RWPE1 (cell line): ENCODE measurements around the gene AP3D1.

Experiments used
- CTCF ChIA-PET: fragments of 350-600 bp; sonication (Branson Sonifier 250); formaldehyde crosslinking; extraction: SDS; loops from one replicate; lab custom pipeline; 2021; lab: Yijun Ruan, JAX
- POLR2A ChIA-PET: fragments of 400-600 bp; formaldehyde crosslinking; extraction: SDS; loops from one replicate; lab custom pipeline; 2020; ENCODE audit warnings: antibody characterized with exemption; ENCODE audit not compliant: low non-redundant PET; lab: Yijun Ruan, JAX
- DNase-seq: peaks from one replicate; pipeline ENCODE4 v3.0.0; 2012; ENCODE audit warnings: low spot score
- H3K27ac ChIP-seq: fragments of 450-650 bp; 2 replicates; pipeline ENCODE4 v1.5.1; 2017
- TF ChIP-seq, protein P1 (sequence below): fragments of 450-650 bp; conservative IDR thresholded peaks from 2 replicates; pipeline ENCODE4 v1.5.1; 2017; ENCODE audit warnings: low read depth, mild to moderate bottlenecking

Gene AP3D1

DNA sequence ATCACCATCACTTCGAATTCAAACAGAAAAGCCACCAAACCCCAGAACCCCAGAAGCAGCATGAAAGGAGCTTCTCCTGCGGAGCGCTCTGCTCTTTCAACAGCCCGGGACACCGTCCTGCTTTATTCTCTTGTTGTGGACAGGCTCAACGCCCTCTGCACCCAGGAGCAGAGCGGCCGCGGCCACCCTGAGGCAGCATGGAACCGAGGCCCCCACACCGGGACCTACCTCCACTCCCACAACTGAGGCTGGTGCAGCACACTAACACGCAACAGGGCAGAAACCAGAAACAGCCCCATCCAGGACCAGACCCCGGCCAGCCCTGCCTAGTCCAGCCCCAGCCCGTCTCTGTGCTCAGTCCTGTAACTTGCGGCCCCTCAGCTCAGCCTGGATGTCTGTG, 7.2 kb downstream of the AP3D1 start:
- 0 out of 2 replicates have a peak overlapping the region, but pooled peaks have one; percentile 7 for H3K27ac ChIP-seq
- DNase-seq = no peak
- CTCF ChIA-PET = no interaction called here
- TF ChIP-seq, protein P1, sequence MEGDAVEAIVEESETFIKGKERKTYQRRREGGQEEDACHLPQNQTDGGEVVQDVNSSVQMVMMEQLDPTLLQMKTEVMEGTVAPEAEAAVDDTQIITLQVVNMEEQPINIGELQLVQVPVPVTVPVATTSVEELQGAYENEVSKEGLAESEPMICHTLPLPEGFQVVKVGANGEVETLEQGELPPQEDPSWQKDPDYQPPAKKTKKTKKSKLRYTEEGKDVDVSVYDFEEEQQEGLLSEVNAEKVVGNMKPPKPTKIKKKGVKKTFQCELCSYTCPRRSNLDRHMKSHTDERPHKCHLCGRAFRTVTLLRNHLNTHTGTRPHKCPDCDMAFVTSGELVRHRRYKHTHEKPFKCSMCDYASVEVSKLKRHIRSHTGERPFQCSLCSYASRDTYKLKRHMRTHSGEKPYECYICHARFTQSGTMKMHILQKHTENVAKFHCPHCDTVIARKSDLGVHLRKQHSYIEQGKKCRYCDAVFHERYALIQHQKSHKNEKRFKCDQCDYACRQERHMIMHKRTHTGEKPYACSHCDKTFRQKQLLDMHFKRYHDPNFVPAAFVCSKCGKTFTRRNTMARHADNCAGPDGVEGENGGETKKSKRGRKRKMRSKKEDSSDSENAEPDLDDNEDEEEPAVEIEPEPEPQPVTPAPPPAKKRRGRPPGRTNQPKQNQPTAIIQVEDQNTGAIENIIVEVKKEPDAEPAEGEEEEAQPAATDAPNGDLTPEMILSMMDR = no peak
- POLR2A ChIA-PET = no interaction called here

DNA sequence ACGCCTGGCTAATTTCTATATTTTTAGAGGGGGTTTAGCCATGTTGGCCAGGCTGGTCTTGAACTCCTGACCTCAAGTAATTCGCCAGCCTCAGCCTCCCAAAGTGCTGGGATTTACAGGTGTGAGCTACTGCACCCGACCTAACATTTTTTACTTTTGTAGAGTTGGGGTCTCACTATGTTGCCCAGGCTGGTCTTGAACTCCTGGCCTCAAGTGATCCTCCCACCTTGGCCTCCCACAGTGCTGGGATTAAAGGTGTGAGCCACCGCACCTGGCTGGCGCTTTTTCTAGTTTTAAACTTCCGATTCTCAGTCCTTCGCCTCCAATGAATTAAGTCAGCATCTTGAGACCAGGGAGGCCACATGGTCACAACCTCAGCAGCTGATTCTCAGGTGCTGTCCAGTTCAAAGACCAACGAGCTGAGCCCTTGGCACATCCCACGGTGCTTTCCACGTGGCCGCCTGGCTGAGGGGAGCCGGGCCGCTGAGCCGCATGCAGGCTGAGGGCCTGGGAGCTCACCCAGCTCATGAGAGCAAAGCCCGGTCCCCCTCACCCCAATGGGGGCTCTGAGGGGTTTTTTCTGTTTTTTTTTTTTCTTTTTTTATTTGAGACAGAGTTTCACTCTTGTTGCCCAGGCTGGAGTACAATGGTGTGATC, 9.1 kb downstream of the AP3D1 start:
- ChIA-PET POLR2A (interaction anchor here (0.6 kb wide), 1 partner anchor 118 kb away, joined by 3 read pairs; no protein-coding TSS in a partner anchor), CTCF (interaction anchor here (0.6 kb wide), 2 partner anchors 17 to 1631 kb away, joined by 3 to 7 read pairs; no protein-coding TSS in a partner anchor)
- TF ChIP-seq, protein P1 = no peak

DNA sequence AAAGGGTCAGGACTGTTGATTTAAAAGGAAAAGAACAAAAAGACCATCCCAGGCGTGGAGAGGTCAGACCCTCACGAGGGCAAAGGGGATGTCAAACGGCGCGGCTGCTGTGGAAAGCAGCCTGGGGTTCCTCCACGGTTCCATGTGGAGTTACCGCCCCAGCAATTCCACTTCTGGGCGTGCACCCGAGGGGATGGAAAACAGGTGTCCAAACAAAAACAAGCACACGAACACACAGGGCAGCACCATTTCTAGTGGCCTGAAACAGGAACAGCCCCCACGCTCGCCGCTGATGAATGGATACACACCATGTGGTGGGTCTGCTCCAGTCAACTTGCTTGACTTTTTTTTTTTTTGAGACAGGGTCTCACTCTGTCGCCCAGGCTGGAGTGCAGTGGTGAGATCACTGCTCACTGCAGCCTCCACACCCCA, 11.2 kb downstream of the AP3D1 start:
- CTCF ChIA-PET = interaction anchor here (0.6 to 0.9 kb wide), 3 partner anchors 12 to 210 kb away, joined by 3 to 5 read pairs (median 4); no protein-coding TSS in a partner anchor
- TF ChIP-seq, protein P1 = no peak
- H3K27ac ChIP-seq = peak overlapping the region; percentile 32; the same call in 1 of the 2 replicates
- no peak for DNase-seq
- POLR2A ChIA-PET = no interaction called here

More for the DNA sequence above, 9.1 kb downstream of the AP3D1 start:
- 0 out of 2 replicates have a peak overlapping the region, but pooled peaks have one; percentile 8 for H3K27ac ChIP-seq
- no peak for DNase-seq

DNA sequence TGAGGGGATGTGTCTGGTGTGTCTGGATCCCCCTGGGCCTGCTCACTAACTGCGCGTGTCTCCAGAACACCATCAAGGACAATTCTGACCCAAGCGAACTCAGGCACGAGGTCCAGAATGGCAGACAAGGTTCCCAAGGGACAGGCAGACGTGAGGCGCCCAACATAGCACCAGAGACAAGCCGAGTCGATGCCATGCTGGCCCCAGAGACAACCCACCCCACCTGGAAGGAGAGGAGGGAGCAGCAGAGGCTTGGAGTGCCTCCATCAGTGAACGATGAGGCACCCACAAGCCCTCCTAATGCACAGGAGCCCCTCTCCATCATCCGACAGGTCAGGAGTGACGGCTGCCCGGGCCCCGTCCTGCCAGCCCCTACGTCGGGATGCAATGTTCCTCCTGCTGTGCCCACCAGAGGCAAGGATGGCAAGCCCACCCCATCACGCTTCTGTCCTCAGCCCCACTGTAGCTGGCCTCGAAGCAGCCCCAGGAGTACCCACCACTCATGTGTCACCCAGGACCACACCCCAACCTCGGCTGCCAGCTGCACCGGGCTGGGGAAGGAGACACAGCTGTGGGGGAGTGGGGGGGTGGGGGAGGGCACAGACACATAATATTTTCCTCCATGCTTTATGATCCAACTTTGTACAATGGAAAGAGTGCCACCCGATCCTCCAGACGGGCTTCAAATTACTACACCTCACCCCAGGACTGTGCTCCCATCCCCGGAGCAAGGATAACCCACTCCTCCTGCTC, 11.8 kb downstream of the AP3D1 start:
- ChIA-PET CTCF (interaction anchor here (0.6 kb wide), 1 partner anchor 146 kb away, joined by 5 read pairs; no protein-coding TSS in a partner anchor), POLR2A (no interaction called here)
- peak overlapping the region; percentile 32 for H3K27ac ChIP-seq
- no peak for DNase-seq
- TF ChIP-seq, protein P1 = no peak

DNA sequence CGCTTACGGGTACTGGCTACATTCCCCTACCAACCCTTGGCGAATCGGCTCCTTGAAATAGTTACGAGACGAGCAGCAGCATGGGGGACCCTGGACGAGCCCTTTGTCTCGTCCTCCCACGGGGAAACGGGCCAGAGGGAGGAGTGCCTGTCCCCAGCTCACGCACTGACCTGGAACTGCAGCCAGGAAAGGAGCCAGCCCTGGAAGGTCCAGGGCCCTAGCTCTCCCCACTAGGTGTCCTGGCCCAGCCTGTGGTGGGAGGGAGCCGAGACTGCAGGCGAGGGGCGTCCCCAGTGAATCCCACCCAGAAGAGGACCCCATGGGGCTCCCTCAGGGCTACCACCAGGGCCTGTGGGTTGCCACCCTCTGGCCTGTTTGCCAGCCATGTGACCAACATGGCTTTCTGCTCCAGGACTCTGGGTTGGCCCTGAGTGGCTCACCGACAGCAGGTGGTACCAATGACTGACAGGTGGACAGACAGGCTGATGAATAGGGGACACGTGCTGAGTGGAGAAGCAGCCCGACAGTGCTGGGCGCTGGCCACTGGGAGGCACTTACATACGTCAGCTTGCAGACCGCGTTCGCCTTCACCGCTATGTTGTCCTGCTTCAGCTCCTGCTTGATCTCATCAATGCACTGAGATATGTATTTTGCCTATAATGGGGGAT, 13.2 kb downstream of the AP3D1 start:
- H3K27ac ChIP-seq = peak overlapping the region; percentile 20; the same call in 1 of the 2 replicates
- TF ChIP-seq, protein P1 = no peak
- DNase-seq = no peak
- ChIA-PET CTCF (interaction anchor here (0.6 kb wide), 1 partner anchor 752 kb away, joined by 4 read pairs; no protein-coding TSS in a partner anchor), POLR2A (no interaction called here)

DNA sequence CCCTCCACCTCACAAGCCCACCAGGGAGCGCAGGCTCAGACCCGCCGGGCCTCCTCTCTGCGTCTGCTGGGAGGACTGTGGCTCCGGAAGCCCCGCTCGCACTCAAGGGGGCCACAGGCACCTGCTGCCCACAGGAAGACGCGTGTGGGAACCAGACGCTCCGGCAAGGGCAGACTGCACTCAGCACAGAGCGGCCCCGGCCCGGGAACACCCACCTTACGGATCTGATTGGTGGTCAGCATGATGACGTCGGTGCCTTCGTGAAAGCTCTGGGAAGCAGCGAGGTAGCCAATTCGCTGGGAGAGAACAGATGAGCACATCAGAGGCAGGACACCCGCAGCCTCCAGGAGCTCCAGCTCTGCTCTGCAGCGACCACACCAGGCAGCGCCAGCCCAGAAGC, 14.6 kb downstream of the AP3D1 start:
- TF ChIP-seq, protein P1 = no peak
- no peak overlapping the region for H3K27ac ChIP-seq
- ChIA-PET POLR2A (no interaction called here), CTCF (no interaction called here)
- no peak for DNase-seq
